HCT116 (cell line): Measurements from ENCODE around the gene TOP3B. TPM values are rescaled to one million over a fixed set of nuclear protein-coding genes. Genes with fewer than 3 reads are reported as not detected.

Experiments
- ATAC-seq: fragments of 200-7000 bp; cut with Tn5 transposase; 2 replicates; pipeline ENCODE4 v1.9.1; 2020; ENCODE audit warnings: mild to moderate bottlenecking, moderate library complexity
- BruUV-seq: library from RNA; stranded (reverse); fragments of 400-500 nt; replicated peaks from 2 replicates; lab custom pipeline; 2021; lab: Mats Ljungman, UMichigan
- CTCF ChIA-PET: fragments of 300-600 bp; sonication (Branson Sonifier 250); formaldehyde crosslinking; loops from one replicate; lab custom pipeline; 2021; ENCODE audit warnings: antibody characterized with exemption; lab: Charles Lee
- POLR2A ChIA-PET: fragments of 300-600, 350-600 bp; sonication (Branson Sonifier 250); formaldehyde crosslinking; loops from one replicate; lab custom pipeline; 2021; ENCODE audit warnings: antibody characterized with exemption; lab: Charles Lee
- RAD21 ChIA-PET, 2 experiments: fragments of 300-600 bp; sonication (Branson Sonifier 250); formaldehyde crosslinking; loops; one replicate each; lab custom pipeline; 2023; ENCODE audit warnings: low total read pairs in 2 of 2; ENCODE audit not compliant: uncharacterized antibody in 2 of 2, unreplicated experiment in 2 of 2, low non-redundant PET in 1 of 2; lab: Charles Lee
- DNase-seq: peaks from one replicate; pipeline ENCODE4 v3.0.0-alpha.2; 2010; ENCODE audit warnings: low read depth, low spot score
- H2AFZ ChIP-seq: fragments of 200-600 bp; shearing (Covaris generic), sonication (generic); 2 replicates; pipeline ENCODE4 v1.6.1; 2017; ENCODE audit warnings: low read depth, mixed run types, mixed read lengths, antibody characterized with exemption, low read length; ENCODE audit not compliant: poor library complexity, severe bottlenecking
- H3K27ac ChIP-seq: 2 replicates; pipeline ENCODE4 v1.5.1; 2012; ENCODE audit warnings: low read depth, low read length
- H3K27me3 ChIP-seq: fragments of 200-600 bp; sonication (generic); 2 replicates; pipeline ENCODE4 v1.6.1; 2016; ENCODE audit warnings: mixed run types, low read length, mixed read lengths; ENCODE audit not compliant: insufficient read depth
- H3K36me3 ChIP-seq, 2 experiments: fragments of 200-500 bp in 1 of 2; fragments of 200-600 bp in 1 of 2; sonication (Bioruptor generic) in 1 of 2; sonication (generic) in 1 of 2; 2 replicates each; pipeline versions ENCODE4 v1.5.1 to v1.6.1; 2014 to 2016; ENCODE audit warnings: low read length in 2 of 2, inconsistent platforms in 1 of 2, mixed read lengths in 1 of 2, mixed run types in 1 of 2; ENCODE audit not compliant: insufficient read depth in 2 of 2, control insufficient read depth in 1 of 2
- H3K4me1 ChIP-seq, 2 experiments: fragments of 200-600 bp in 1 of 2; sonication (generic) in 1 of 2; 2 replicates each; pipeline versions ENCODE4 v1.5.1 to v1.6.1; 2012 to 2017; ENCODE audit warnings: low read length in 2 of 2, inconsistent platforms in 1 of 2, mild to moderate bottlenecking in 1 of 2, mixed read lengths in 1 of 2, mixed run types in 1 of 2, moderate library complexity in 1 of 2; ENCODE audit not compliant: insufficient read depth in 2 of 2, control insufficient read depth in 1 of 2
- H3K4me2 ChIP-seq: fragments of 200-600 bp; sonication (generic); 2 replicates; pipeline ENCODE4 v1.6.1; 2017; ENCODE audit warnings: mixed run types, low read length, mixed read lengths
- H3K4me3 ChIP-seq, 2 experiments: fragments of 200-600 bp in 1 of 2; sonication (generic) in 1 of 2; replicated peaks in 1 of 2; 2 replicates each; pipeline ENCODE4 v1.5.1; 2011 to 2016; ENCODE audit warnings: low read length in 2 of 2, control low read depth in 1 of 2, low read depth in 1 of 2, mild to moderate bottlenecking in 1 of 2, mixed read lengths in 1 of 2, mixed run types in 1 of 2
- H3K79me2 ChIP-seq: fragments of 200-600 bp; sonication (generic); 2 replicates; pipeline ENCODE4 v1.6.1; 2017; ENCODE audit warnings: mild to moderate bottlenecking, mixed run types, low read length, moderate library complexity, mixed read lengths; ENCODE audit not compliant: insufficient read depth
- H3K9ac ChIP-seq: fragments of 200-600 bp; sonication (generic); 2 replicates; pipeline ENCODE4 v1.6.1; 2016; ENCODE audit warnings: low read length, mixed read lengths
- H3K9me2 ChIP-seq: fragments of 200-600 bp; sonication (generic), shearing (Covaris generic); 2 replicates; pipeline ENCODE4 v1.6.1; 2017; ENCODE audit warnings: mixed run types, mild to moderate bottlenecking, moderate library complexity; ENCODE audit not compliant: insufficient read depth
- H3K9me3 ChIP-seq, 2 experiments: fragments of 200-500 bp in 1 of 2; fragments of 200-600 bp in 1 of 2; sonication (Bioruptor generic) in 1 of 2; sonication (generic) in 1 of 2; 2 replicates each; pipeline ENCODE4 v1.6.1; 2014 to 2017; ENCODE audit warnings: low read length in 2 of 2, mixed read lengths in 2 of 2, inconsistent platforms in 1 of 2, low read depth in 1 of 2, mild to moderate bottlenecking in 1 of 2, mixed run types in 1 of 2, moderate library complexity in 1 of 2; ENCODE audit not compliant: control insufficient read depth in 1 of 2, insufficient read depth in 1 of 2
- H4K20me1 ChIP-seq: fragments of 200-600 bp; sonication (generic), shearing (Covaris generic); 2 replicates; pipeline ENCODE4 v1.6.1; 2017; ENCODE audit warnings: mixed run types, mild to moderate bottlenecking, moderate library complexity; ENCODE audit not compliant: insufficient read depth
- CBX3 ChIP-seq: IDR thresholded peaks from 2 replicates; pipeline ENCODE4 v1.6.1; 2012; ENCODE audit warnings: low read depth
- CEBPB ChIP-seq: IDR thresholded peaks from 2 replicates; pipeline ENCODE4 v1.6.1; 2012; ENCODE audit warnings: low read depth
- ELF1 ChIP-seq: IDR thresholded peaks from 2 replicates; pipeline ENCODE4 v1.6.1; 2012; ENCODE audit warnings: low read depth, borderline replicate concordance
- EZH2 ChIP-seq: fragments of 200-600 bp; sonication (generic); IDR thresholded peaks from 2 replicates; pipeline ENCODE4 v1.6.1; 2017; ENCODE audit warnings: antibody characterized with exemption, mixed run types
- POLR2AphosphoS5 ChIP-seq: IDR thresholded peaks from 2 replicates; pipeline ENCODE4 v1.6.1; 2011; ENCODE audit warnings: mild to moderate bottlenecking, low read depth, low read length, moderate library complexity
- RAD21 ChIP-seq: IDR thresholded peaks from 2 replicates; pipeline ENCODE4 v1.6.1; 2012; ENCODE audit warnings: low read depth, mild to moderate bottlenecking
- SP1 ChIP-seq: IDR thresholded peaks from 2 replicates; pipeline ENCODE4 v1.6.1; 2012; ENCODE audit warnings: low read depth
- SRF ChIP-seq: IDR thresholded peaks from 2 replicates; pipeline ENCODE4 v1.6.1; 2012; ENCODE audit warnings: low read depth
- YY1 ChIP-seq: IDR thresholded peaks from 2 replicates; pipeline ENCODE4 v1.6.1; 2011; ENCODE audit warnings: low read length, low read depth, moderate library complexity, mild to moderate bottlenecking; ENCODE audit not compliant: insufficient replicate concordance; ENCODE audit errors: extremely low read depth
- intact Hi-C: fragments of 100-400 bp; cut with micrococcal nuclease; formaldehyde crosslinking; loops from 2 replicates; pipeline ENCODE4 v1.10.0; 2022
- total RNA-seq: library from RNA; stranded (reverse); gene quantifications from one replicate; pipeline ENCODE4 v1.2.1, GENCODE V29; 2021; ENCODE audit not compliant: unreplicated experiment
- TF ChIP-seq, protein P1 (sequence below): IDR thresholded peaks from 2 replicates; pipeline ENCODE4 v1.6.1; 2011; ENCODE audit warnings: mild to moderate bottlenecking, low read length, moderate library complexity; ENCODE audit not compliant: insufficient replicate concordance; ENCODE audit errors: extremely low read depth
- TF ChIP-seq, protein P2 (sequence below): IDR thresholded peaks from 2 replicates; pipeline ENCODE4 v1.6.1; 2012

TOP3B gene
- total RNA-seq, 1 experiment from 2014 or later, result 50.1 TPM

DNA sequence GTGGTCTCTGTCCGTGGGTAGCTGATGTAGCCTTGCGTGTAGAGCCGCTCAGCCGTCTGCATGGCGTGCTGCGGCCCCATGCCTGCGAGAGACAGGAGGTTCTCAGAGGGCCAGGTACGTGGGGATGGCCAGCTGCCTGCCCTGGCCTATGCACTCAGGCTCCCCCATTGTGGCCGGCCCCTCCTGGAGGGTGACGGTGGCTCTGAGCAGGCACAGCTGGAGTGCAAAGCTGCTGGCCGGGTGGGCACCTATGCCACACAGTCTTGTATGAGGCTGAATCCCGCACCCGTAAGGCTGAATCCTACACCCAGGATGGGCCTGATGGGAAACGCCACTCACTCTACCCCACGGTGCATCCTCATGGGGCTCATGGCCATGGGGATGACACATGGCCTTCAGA, 18.4 kb downstream of the TOP3B start:
- H3K27me3 ChIP-seq, result no peaks in the 10 kb centered on the region
- H3K9ac ChIP-seq, result no peak overlapping the region
- DNase-seq, result no peak
- CTCF ChIA-PET, result interaction anchor here (1.0 to 1.9 kb wide), 2 partner anchors 8 to 11 kb away, joined by 4 to 7 read pairs; partner anchors contain the start of gene PPM1F
- H3K9me2 ChIP-seq, result no peaks in the 10 kb centered on the region
- no TSS peak for BruUV-seq
- H3K4me3 ChIP-seq, result no peak overlapping the region
- TF ChIP-seq POLR2AphosphoS5 (no peak), CEBPB (no peak), EZH2 (no peak), SRF (no peak), YY1 (no peak), ELF1 (no peak), RAD21 (no peak), SP1 (no peak), CBX3 (no peak)
- TF ChIP-seq, protein P1, sequence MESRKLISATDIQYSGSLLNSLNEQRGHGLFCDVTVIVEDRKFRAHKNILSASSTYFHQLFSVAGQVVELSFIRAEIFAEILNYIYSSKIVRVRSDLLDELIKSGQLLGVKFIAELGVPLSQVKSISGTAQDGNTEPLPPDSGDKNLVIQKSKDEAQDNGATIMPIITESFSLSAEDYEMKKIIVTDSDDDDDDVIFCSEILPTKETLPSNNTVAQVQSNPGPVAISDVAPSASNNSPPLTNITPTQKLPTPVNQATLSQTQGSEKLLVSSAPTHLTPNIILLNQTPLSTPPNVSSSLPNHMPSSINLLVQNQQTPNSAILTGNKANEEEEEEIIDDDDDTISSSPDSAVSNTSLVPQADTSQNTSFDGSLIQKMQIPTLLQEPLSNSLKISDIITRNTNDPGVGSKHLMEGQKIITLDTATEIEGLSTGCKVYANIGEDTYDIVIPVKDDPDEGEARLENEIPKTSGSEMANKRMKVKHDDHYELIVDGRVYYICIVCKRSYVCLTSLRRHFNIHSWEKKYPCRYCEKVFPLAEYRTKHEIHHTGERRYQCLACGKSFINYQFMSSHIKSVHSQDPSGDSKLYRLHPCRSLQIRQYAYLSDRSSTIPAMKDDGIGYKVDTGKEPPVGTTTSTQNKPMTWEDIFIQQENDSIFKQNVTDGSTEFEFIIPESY, result no peak
- TF ChIP-seq, protein P2, sequence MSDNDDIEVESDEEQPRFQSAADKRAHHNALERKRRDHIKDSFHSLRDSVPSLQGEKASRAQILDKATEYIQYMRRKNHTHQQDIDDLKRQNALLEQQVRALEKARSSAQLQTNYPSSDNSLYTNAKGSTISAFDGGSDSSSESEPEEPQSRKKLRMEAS, result no peak
- TF ChIP-seq, all 23 proteins: peak for 0
- ChIA-PET POLR2A (no interaction called here), RAD21 (no interaction called here)
- H3K27ac ChIP-seq, result no peak overlapping the region
- H3K4me1 ChIP-seq, result peaks cover 0 to 9% of the 10 kb centered on the region in 2 experiments; a peak in 3 of 4 replicates
- intact Hi-C loops, result no loop called here
- peaks cover 38 to 42% of the 10 kb centered on the region in 2 experiments; a peak in 3 of 4 replicates for H3K36me3 ChIP-seq
- no peak overlapping the region for H3K4me2 ChIP-seq
- ATAC-seq, result no peak
- no peak overlapping the region for H2AFZ ChIP-seq
- no peaks in the 10 kb centered on the region for H3K79me2 ChIP-seq
- no peaks in the 10 kb centered on the region for H4K20me1 ChIP-seq
- no peaks in the 10 kb centered on the region for H3K9me3 ChIP-seq
